ENCODE results near the gene EFHB. TPM values are rescaled to one million over a fixed set of nuclear protein-coding genes. Genes with fewer than 3 reads are reported as not detected.

The EFHB gene
- total and polyA plus RNA-seq, 8 donors = 0.83 to 1.7 TPM; not detected in 6

DNA sequence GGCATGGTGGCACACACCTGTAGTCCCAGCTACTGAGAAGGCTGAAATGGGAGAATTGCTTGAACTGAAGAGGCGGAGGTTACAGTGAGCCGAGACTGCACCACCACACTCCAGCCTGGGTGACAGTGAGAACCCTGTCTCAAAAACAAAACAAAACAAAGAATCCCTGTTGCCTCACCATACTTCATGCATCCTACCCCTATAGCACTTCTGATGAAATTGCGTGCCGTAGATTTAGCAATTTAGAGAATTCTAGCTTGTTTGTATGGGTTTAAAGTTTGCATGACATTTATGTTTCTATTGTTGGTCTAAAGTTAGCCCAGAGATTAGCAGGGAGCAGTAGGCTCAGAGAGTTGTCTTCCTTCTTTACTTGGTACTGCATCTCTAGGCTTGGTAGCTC, 20.7 kb upstream of the EFHB start:
- Histone ChIP-seq H3K9me3 (no peaks in the 10 kb centered on the region), H3K4me3 (no peak overlapping the region), H3K27me3 (no peaks in the 10 kb centered on the region), H3K27ac (no peak overlapping the region), H3K4me1 (peaks cover 8 to 92% (median 66%) of the 10 kb centered on the region in 4 donors), H3K36me3 (peaks cover 12 to 62% (median 57%) of the 10 kb centered on the region in 4 donors)
- WGBS, 5 donors = 91 to 95% (median 92%) methylated on average over 4 of the region's 4 CpGs
- no peak for DNase-seq
- intact Hi-C loops (cut with DNase I; ENCODE audit: low total_unique reads) = no loop called here
- TF ChIP-seq POLR2A (IDR thresholded peaks at IDR 0.05) = no peak
- no peak for TF ChIP-seq POLR2AphosphoS5 (IDR thresholded peaks at IDR 0.05)
- no peak for TF ChIP-seq EP300 (IDR thresholded peaks at IDR 0.05)
- TF ChIP-seq, protein P1, sequence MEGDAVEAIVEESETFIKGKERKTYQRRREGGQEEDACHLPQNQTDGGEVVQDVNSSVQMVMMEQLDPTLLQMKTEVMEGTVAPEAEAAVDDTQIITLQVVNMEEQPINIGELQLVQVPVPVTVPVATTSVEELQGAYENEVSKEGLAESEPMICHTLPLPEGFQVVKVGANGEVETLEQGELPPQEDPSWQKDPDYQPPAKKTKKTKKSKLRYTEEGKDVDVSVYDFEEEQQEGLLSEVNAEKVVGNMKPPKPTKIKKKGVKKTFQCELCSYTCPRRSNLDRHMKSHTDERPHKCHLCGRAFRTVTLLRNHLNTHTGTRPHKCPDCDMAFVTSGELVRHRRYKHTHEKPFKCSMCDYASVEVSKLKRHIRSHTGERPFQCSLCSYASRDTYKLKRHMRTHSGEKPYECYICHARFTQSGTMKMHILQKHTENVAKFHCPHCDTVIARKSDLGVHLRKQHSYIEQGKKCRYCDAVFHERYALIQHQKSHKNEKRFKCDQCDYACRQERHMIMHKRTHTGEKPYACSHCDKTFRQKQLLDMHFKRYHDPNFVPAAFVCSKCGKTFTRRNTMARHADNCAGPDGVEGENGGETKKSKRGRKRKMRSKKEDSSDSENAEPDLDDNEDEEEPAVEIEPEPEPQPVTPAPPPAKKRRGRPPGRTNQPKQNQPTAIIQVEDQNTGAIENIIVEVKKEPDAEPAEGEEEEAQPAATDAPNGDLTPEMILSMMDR (IDR thresholded peaks at IDR 0.05) = no peak

DNA sequence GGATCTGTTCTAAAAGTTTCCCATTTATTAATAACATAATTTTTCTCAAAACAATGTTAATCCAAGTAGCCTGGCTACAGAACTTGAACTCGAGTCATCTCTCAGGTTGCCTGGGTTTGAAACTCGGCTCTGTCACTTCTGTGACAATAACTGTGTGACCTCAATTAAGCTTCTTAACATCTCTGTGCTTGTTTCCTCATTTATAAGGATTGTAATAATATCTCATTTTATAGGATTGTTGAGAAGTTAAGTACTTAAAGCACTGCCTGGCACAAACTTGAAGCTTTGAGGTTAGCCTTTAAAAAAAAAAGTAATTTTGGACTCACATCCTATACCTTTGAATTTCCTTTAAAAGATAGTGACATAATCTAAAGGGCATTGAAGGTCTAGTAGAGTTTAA, 16.3 kb upstream of the EFHB start:
- Histone ChIP-seq H3K27me3 (no peaks in the 10 kb centered on the region), H3K9me3 (no peaks in the 10 kb centered on the region), H3K27ac (no peak overlapping the region), H3K36me3 (peaks cover 7 to 46% (median 41%) of the 10 kb centered on the region in 4 donors), H3K4me3 (peak overlapping the region in 1 of 4 donors; percentile 97), H3K4me1 (peaks cover 23 to 79% (median 67%) of the 10 kb centered on the region in 4 donors)
- TF ChIP-seq POLR2AphosphoS5 (IDR thresholded peaks at IDR 0.05) = no peak
- TF ChIP-seq POLR2A (IDR thresholded peaks at IDR 0.05) = no peak
- TF ChIP-seq EP300 (IDR thresholded peaks at IDR 0.05) = no peak
- intact Hi-C loops (cut with DNase I; ENCODE audit: low total_unique reads) = no loop called here
- DNase-seq = no peak
- WGBS, 5 donors = 73 to 86% (median 78%) methylated on average over 2 of the region's 2 CpGs

DNA sequence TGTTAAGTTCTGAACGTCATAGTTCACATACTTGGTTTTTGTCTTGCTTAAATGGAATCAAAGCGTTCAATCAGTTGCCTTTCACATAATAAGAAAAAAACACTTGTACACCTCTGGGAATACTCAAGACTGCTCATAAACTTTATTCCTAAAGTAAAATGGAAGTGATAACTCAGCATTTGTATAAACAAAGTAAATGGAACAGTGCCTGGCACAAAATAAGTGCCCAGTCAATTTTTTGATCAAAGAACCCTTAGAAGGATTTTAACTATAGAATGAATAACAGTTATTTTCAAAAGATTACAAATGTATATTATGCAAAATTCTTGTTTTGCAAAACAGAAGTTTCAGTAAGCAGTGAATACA, 14.2 kb upstream of the EFHB start:
- 0 to 3% (median 1%) methylated on average over 2 of the region's 2 CpGs for WGBS, 5 donors
- no peaks in the 10 kb centered on the region for H3K27me3 ChIP-seq
- H3K27ac ChIP-seq = peak overlapping the region; percentile 98 to 100 (median 99)
- peak overlapping the region; percentile 89 to 98 (median 96) for H3K4me3 ChIP-seq
- H3K9me3 ChIP-seq = no peaks in the 10 kb centered on the region
- intact Hi-C loops (cut with DNase I; ENCODE audit: low total_unique reads) = loop anchor here (10.0 kb wide), 1 partner anchor 53 kb away; no protein-coding TSS in a partner anchor
- H3K36me3 ChIP-seq = peaks cover 0 to 29% (median 20%) of the 10 kb centered on the region in 4 donors
- TF ChIP-seq, protein P1 (IDR thresholded peaks at IDR 0.05) = no peak
- TF ChIP-seq POLR2AphosphoS5 (IDR thresholded peaks at IDR 0.05) (no peak), POLR2A (IDR thresholded peaks at IDR 0.05) (no peak), EP300 (IDR thresholded peaks at IDR 0.05) (no peak)
- H3K4me1 ChIP-seq = peaks cover 23 to 61% (median 52%) of the 10 kb centered on the region in 4 donors
- no peak for DNase-seq

DNA sequence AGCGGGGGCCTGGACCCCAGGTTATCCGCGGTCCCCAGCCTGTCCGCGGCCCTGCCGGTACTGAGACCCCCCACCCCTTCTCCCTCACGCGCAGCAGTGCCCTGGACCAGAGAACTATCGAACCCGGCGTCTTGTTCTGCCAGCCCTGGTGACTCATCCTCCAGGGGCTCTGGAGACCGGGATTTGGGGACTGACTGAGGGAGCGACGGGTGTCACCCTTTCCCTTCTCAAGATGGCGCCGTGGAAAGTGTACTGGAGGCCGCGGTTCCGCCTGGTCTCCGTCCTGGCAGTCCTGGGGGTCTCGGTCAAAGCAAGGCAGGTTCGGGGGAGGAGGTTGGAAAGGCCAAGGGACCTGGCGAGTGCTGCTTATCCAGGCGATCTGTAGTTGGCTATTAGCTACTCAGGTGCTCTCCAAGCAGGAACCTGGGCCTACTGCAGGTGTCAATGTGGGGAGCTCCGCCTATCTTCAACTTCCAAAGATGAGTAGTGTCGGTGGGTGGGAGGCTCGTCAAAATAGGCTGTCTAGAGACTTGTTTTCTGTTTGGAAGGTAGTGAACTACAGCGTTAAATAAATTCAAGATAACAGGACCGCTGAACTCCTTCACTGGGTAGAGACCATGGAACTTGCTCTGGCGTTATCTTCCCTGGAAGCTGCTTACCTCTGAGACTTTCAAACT, 13.7 kb upstream of the EFHB start:
- TF ChIP-seq EP300 (IDR thresholded peaks at IDR 0.05) (no peak), POLR2A (IDR thresholded peaks at IDR 0.05) (no peak), POLR2AphosphoS5 (IDR thresholded peaks at IDR 0.05) (no peak)
- TF ChIP-seq, protein P1 (IDR thresholded peaks at IDR 0.05) = no peak
- peak overlapping the region; percentile 89 to 98 (median 96) for H3K4me3 ChIP-seq
- H3K4me1 ChIP-seq = peaks cover 23 to 56% (median 48%) of the 10 kb centered on the region in 4 donors
- intact Hi-C loops (cut with DNase I; ENCODE audit: low total_unique reads) = loop anchor here (10.0 kb wide), 1 partner anchor 53 kb away; no protein-coding TSS in a partner anchor
- peak; percentile 37 to 80 for DNase-seq
- WGBS, 5 donors = 0 to 2% (median 1%) methylated on average over 14 to 30 of the region's 30 CpGs
- peak overlapping the region; percentile 98 to 100 (median 99) for H3K27ac ChIP-seq
- H3K36me3 ChIP-seq = peaks cover 0 to 24% (median 19%) of the 10 kb centered on the region in 4 donors
- H3K27me3 ChIP-seq = no peaks in the 10 kb centered on the region
- H3K9me3 ChIP-seq = no peaks in the 10 kb centered on the region
